ENCODE data around the gene WDPCP. TPM values are rescaled to one million over a fixed set of nuclear protein-coding genes. Genes with fewer than 3 reads are reported as not detected.
A peak's percentile ranks its signal among the peaks of the same experiment; 100 is the strongest.

The WDPCP gene
- total RNA-seq, 2 donors from 2014 or later, result 11.8 to 25.1 TPM

- WGBS, 2 experiments (ENCODE audit: insufficient coverage in 1 of 2, insufficient read length in 1 of 2), result 78 to 80% methylated on average over 11 to 15 of the region's 15 CpGs
- no peaks in the 10 kb centered on the region for H3K4me1 ChIP-seq (ENCODE audit: control insufficient read depth, insufficient read depth, low read length)
- H3K27me3 ChIP-seq (ENCODE audit: control insufficient read depth, insufficient read depth, low read length, poor library complexity, severe bottlenecking), result no peaks in the 10 kb centered on the region
- peak; percentile 81 for TF ChIP-seq CTCF (conservative IDR thresholded peaks at IDR 0.05)
- Mint-ChIP-seq H3K9me3 (peaks cover 33% of the 10 kb centered on the region), H3K27ac (no peak overlapping the region), H3K36me3 (ENCODE audit: low read depth) (peaks cover 12% of the 10 kb centered on the region), H3K4me1 (no peaks in the 10 kb centered on the region), H3K27me3 (ENCODE audit: insufficient read depth) (no peaks in the 10 kb centered on the region), H3K4me3 (no peak overlapping the region)
- no peak overlapping the region for H3K4me3 ChIP-seq (ENCODE audit: low read length)
- H3K27ac ChIP-seq (ENCODE audit: low read depth, low read length), result no peak overlapping the region
- H3K9me3 ChIP-seq (ENCODE audit: control insufficient read depth, low read length), result peaks cover 24% of the 10 kb centered on the region
- H3K9ac ChIP-seq (ENCODE audit: extremely low read depth, low read length, poor library complexity, severe bottlenecking), result no peak overlapping the region
- H3K36me3 ChIP-seq (ENCODE audit: control insufficient read depth, insufficient read depth, low read length), result no peaks in the 10 kb centered on the region
- DNase-seq, result peak; percentile 66
These were observed 163.8 kb downstream of the WDPCP start for GRCh38 chr2:63424329-63425078.

- peaks cover 24% of the 10 kb centered on the region for H3K9me3 ChIP-seq (ENCODE audit: control insufficient read depth, low read length)
- no peaks in the 10 kb centered on the region for H3K27me3 ChIP-seq (ENCODE audit: control insufficient read depth, insufficient read depth, low read length, poor library complexity, severe bottlenecking)
- H3K27ac Mint-ChIP-seq, result no peak overlapping the region
- no peak overlapping the region for H3K27ac ChIP-seq (ENCODE audit: low read depth, low read length)
- H3K36me3 ChIP-seq (ENCODE audit: control insufficient read depth, insufficient read depth, low read length), result no peaks in the 10 kb centered on the region
- H3K27me3 Mint-ChIP-seq (ENCODE audit: insufficient read depth), result no peaks in the 10 kb centered on the region
- no peak overlapping the region for H3K4me3 ChIP-seq (ENCODE audit: low read length)
- WGBS, 2 experiments (ENCODE audit: insufficient coverage in 1 of 2, insufficient read length in 1 of 2), result 100% methylated on average over 1 of the region's 1 CpG; no CpG with 5 or more reads in 1 of the 2 experiments
- peaks cover 8% of the 10 kb centered on the region for H3K4me1 Mint-ChIP-seq
- no peaks in the 10 kb centered on the region for H3K4me1 ChIP-seq (ENCODE audit: control insufficient read depth, insufficient read depth, low read length)
- H3K9ac ChIP-seq (ENCODE audit: extremely low read depth, low read length, poor library complexity, severe bottlenecking), result no peak overlapping the region
- TF ChIP-seq CTCF (conservative IDR thresholded peaks at IDR 0.05), result no peak
- H3K4me3 Mint-ChIP-seq, result no peak overlapping the region
- no peak for DNase-seq
- H3K9me3 Mint-ChIP-seq, result peaks cover 30% of the 10 kb centered on the region
- H3K36me3 Mint-ChIP-seq (ENCODE audit: low read depth), result peaks cover 10% of the 10 kb centered on the region
These were observed 165.7 kb downstream of the WDPCP start for GRCh38 chr2:63422556-63422955.

DNA sequence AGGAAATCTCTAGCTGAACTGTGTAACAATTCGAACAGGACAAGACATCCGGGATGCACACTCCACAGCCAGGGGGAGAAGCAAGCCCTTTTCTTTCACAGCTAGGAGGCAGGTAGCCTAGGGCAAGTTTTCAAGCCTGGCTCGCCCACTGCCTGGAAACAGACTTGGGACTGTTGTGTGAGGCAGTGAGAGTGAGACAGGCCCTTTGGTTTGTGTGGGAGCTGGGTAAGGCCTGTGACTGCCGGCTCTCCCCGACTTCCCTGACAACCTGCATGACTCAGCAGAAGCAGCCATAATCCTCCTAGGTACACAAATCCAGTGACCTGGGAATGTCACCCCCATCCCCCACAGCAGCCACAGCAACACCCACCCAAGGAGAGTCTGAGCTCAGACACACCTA, 179.7 kb downstream of the WDPCP start:
- peak overlapping the region; percentile 64 for H3K27ac Mint-ChIP-seq
- H3K27me3 Mint-ChIP-seq (ENCODE audit: insufficient read depth), result no peaks in the 10 kb centered on the region
- H3K9me3 Mint-ChIP-seq, result no peaks in the 10 kb centered on the region
- no peak overlapping the region for H3K4me3 Mint-ChIP-seq
- no peak for TF ChIP-seq CTCF (conservative IDR thresholded peaks at IDR 0.05)
- Histone ChIP-seq H3K27me3 (ENCODE audit: control insufficient read depth, insufficient read depth, low read length, poor library complexity, severe bottlenecking) (no peaks in the 10 kb centered on the region), H3K9me3 (ENCODE audit: control insufficient read depth, low read length) (peaks cover 33% of the 10 kb centered on the region), H3K4me1 (ENCODE audit: control insufficient read depth, insufficient read depth, low read length) (no peaks in the 10 kb centered on the region), H3K27ac (ENCODE audit: low read depth, low read length) (no peak overlapping the region), H3K4me3 (ENCODE audit: low read length) (peak overlapping the region; percentile 57), H3K9ac (ENCODE audit: extremely low read depth, low read length, poor library complexity, severe bottlenecking) (no peak overlapping the region), H3K36me3 (ENCODE audit: control insufficient read depth, insufficient read depth, low read length) (no peaks in the 10 kb centered on the region)
- H3K4me1 Mint-ChIP-seq, result peaks cover 2% of the 10 kb centered on the region
- 88 to 92% methylated on average over 2 to 5 of the region's 5 CpGs for WGBS, 2 experiments (ENCODE audit: insufficient coverage in 1 of 2, insufficient read length in 1 of 2)
- DNase-seq, result no peak
- H3K36me3 Mint-ChIP-seq (ENCODE audit: low read depth), result peaks cover 10% of the 10 kb centered on the region

Data from endodermal cell (in vitro differentiated cells).